Ovary (tissue), 3 donors: ENCODE measurements around the gene POLR3F.

Experiments used
- EP300 ChIP-seq: sonication (generic); formaldehyde crosslinking; IDR thresholded peaks from one replicate; pipeline ENCODE4 v1.6.1; 2017; ENCODE audit warnings: antibody characterized with exemption
- POLR2A ChIP-seq: fragments of 450-650 bp; IDR thresholded peaks from one replicate; pipeline ENCODE4 v1.6.1; 2017; ENCODE audit warnings: antibody characterized with exemption, mild to moderate bottlenecking, moderate library complexity
- TF ChIP-seq, protein P1 (sequence below), 3 donors: fragments of 450-650 bp in 2 of 3; fragments of 200-600 bp in 1 of 3; IDR thresholded peaks; one replicate each; pipeline versions ENCODE4 v1.5.1 to v1.8.0; 2016 to 2022; ENCODE audit warnings: antibody characterized with exemption in 3 of 3, mild to moderate bottlenecking in 1 of 3
- donor health status: DM: no; HTN: no; CAD: no.

DNA sequence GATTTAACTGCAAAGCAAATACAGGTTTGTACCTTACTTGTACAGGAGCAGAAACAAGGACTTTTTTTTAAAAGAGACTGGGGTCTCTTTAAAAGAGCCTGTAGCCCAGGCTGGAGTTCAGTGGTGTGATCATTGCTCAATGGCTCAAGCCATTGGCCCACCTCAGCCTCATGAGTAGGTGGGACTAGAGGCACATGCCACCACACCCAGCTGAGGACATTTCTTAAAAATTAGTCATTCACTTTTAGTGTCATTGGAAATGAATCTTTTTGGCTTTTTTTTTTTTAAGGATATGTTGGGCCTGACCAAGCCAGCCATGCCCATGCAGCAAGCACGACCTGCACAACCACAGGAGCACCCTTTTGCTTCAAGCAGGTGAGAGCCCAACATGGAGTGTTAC, 57.5 kb downstream of the POLR3F start:
- TF ChIP-seq, protein P1, sequence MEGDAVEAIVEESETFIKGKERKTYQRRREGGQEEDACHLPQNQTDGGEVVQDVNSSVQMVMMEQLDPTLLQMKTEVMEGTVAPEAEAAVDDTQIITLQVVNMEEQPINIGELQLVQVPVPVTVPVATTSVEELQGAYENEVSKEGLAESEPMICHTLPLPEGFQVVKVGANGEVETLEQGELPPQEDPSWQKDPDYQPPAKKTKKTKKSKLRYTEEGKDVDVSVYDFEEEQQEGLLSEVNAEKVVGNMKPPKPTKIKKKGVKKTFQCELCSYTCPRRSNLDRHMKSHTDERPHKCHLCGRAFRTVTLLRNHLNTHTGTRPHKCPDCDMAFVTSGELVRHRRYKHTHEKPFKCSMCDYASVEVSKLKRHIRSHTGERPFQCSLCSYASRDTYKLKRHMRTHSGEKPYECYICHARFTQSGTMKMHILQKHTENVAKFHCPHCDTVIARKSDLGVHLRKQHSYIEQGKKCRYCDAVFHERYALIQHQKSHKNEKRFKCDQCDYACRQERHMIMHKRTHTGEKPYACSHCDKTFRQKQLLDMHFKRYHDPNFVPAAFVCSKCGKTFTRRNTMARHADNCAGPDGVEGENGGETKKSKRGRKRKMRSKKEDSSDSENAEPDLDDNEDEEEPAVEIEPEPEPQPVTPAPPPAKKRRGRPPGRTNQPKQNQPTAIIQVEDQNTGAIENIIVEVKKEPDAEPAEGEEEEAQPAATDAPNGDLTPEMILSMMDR (IDR thresholded peaks at IDR 0.05) = no peak
- TF ChIP-seq POLR2A (no peak), EP300 (no peak)
